ENCODE data around the gene ULK3.

The ULK3 gene

GRCh38 chr15:74851960-74852359 lies 9.0 kb upstream of the ULK3 start:
- H3K27ac ChIP-seq (ENCODE audit: low read depth, low read length) = no peak overlapping the region
- H3K9me3 ChIP-seq (ENCODE audit: control insufficient read depth, insufficient read depth, low read depth, low read length) = no peaks in the 10 kb centered on the region
- H3K36me3 ChIP-seq (ENCODE audit: control insufficient read depth, insufficient read depth, low read length) = peaks cover 67% of the 10 kb centered on the region
- no peaks in the 10 kb centered on the region for H3K4me1 ChIP-seq (ENCODE audit: control insufficient read depth, insufficient read depth, low read length)
- H3K9ac ChIP-seq (ENCODE audit: low read length) = no peak overlapping the region
- no peak overlapping the region for H3K4me3 ChIP-seq (ENCODE audit: low read depth, low read length)
- no peaks in the 10 kb centered on the region for H3K27me3 ChIP-seq (ENCODE audit: control insufficient read depth, insufficient read depth, low read length)

GRCh38 chr15:74850393-74850792 lies 7.4 kb upstream of the ULK3 start:
- H3K9me3 ChIP-seq (ENCODE audit: control insufficient read depth, insufficient read depth, low read depth, low read length) = no peaks in the 10 kb centered on the region
- peaks cover 70% of the 10 kb centered on the region for H3K36me3 ChIP-seq (ENCODE audit: control insufficient read depth, insufficient read depth, low read length)
- no peak overlapping the region for H3K9ac ChIP-seq (ENCODE audit: low read length)
- no peaks in the 10 kb centered on the region for H3K27me3 ChIP-seq (ENCODE audit: control insufficient read depth, insufficient read depth, low read length)
- H3K27ac ChIP-seq (ENCODE audit: low read depth, low read length) = no peak overlapping the region
- H3K4me1 ChIP-seq (ENCODE audit: control insufficient read depth, insufficient read depth, low read length) = no peaks in the 10 kb centered on the region
- H3K4me3 ChIP-seq (ENCODE audit: low read depth, low read length) = no peak overlapping the region

GRCh38 chr15:74847432-74847831 lies 4.5 kb upstream of the ULK3 start:
- Histone ChIP-seq H3K27ac (ENCODE audit: low read depth, low read length) (no peak overlapping the region), H3K27me3 (ENCODE audit: control insufficient read depth, insufficient read depth, low read length) (no peaks in the 10 kb centered on the region), H3K9me3 (ENCODE audit: control insufficient read depth, insufficient read depth, low read depth, low read length) (no peaks in the 10 kb centered on the region), H3K4me1 (ENCODE audit: control insufficient read depth, insufficient read depth, low read length) (peaks cover 11% of the 10 kb centered on the region; the same call in 1 of the 2 replicates), H3K36me3 (ENCODE audit: control insufficient read depth, insufficient read depth, low read length) (peaks cover 62% of the 10 kb centered on the region), H3K9ac (ENCODE audit: low read length) (no peak overlapping the region), H3K4me3 (ENCODE audit: low read depth, low read length) (no peak overlapping the region)

GRCh38 chr15:74845581-74845980 lies 2.6 kb upstream of the ULK3 start:
- H3K27ac ChIP-seq (ENCODE audit: low read depth, low read length) = no peak overlapping the region
- no peaks in the 10 kb centered on the region for H3K9me3 ChIP-seq (ENCODE audit: control insufficient read depth, insufficient read depth, low read depth, low read length)
- peaks cover 44% of the 10 kb centered on the region for H3K36me3 ChIP-seq (ENCODE audit: control insufficient read depth, insufficient read depth, low read length)
- H3K27me3 ChIP-seq (ENCODE audit: control insufficient read depth, insufficient read depth, low read length) = no peaks in the 10 kb centered on the region
- no peak overlapping the region for H3K9ac ChIP-seq (ENCODE audit: low read length)
- H3K4me1 ChIP-seq (ENCODE audit: control insufficient read depth, insufficient read depth, low read length) = peaks cover 17% of the 10 kb centered on the region
- no peak overlapping the region for H3K4me3 ChIP-seq (ENCODE audit: low read depth, low read length)

GRCh38 chr15:74845208-74845568 lies 2.2 kb upstream of the ULK3 start:
- H3K27ac ChIP-seq (ENCODE audit: low read depth, low read length) = no peak overlapping the region
- H3K4me1 ChIP-seq (ENCODE audit: control insufficient read depth, insufficient read depth, low read length) = peaks cover 17% of the 10 kb centered on the region
- H3K9ac ChIP-seq (ENCODE audit: low read length) = no peak overlapping the region
- no peaks in the 10 kb centered on the region for H3K9me3 ChIP-seq (ENCODE audit: control insufficient read depth, insufficient read depth, low read depth, low read length)
- no peaks in the 10 kb centered on the region for H3K27me3 ChIP-seq (ENCODE audit: control insufficient read depth, insufficient read depth, low read length)
- H3K36me3 ChIP-seq (ENCODE audit: control insufficient read depth, insufficient read depth, low read length) = peaks cover 43% of the 10 kb centered on the region
- no peak overlapping the region for H3K4me3 ChIP-seq (ENCODE audit: low read depth, low read length)

GRCh38 chr15:74844319-74845207 lies 1.6 kb upstream of the ULK3 start:
- Histone ChIP-seq H3K27me3 (ENCODE audit: control insufficient read depth, insufficient read depth, low read length) (no peaks in the 10 kb centered on the region), H3K9ac (ENCODE audit: low read length) (no peak overlapping the region), H3K27ac (ENCODE audit: low read depth, low read length) (no peak overlapping the region), H3K4me1 (ENCODE audit: control insufficient read depth, insufficient read depth, low read length) (peaks cover 17% of the 10 kb centered on the region), H3K9me3 (ENCODE audit: control insufficient read depth, insufficient read depth, low read depth, low read length) (no peaks in the 10 kb centered on the region), H3K4me3 (ENCODE audit: low read depth, low read length) (no peak overlapping the region), H3K36me3 (ENCODE audit: control insufficient read depth, insufficient read depth, low read length) (peaks cover 37% of the 10 kb centered on the region)

- peaks cover 17% of the 10 kb centered on the region for H3K4me1 ChIP-seq (ENCODE audit: control insufficient read depth, insufficient read depth, low read length)
- H3K36me3 ChIP-seq (ENCODE audit: control insufficient read depth, insufficient read depth, low read length) = peaks cover 37% of the 10 kb centered on the region
- peak overlapping the region; percentile 86 for H3K4me3 ChIP-seq (ENCODE audit: low read depth, low read length)
- no peaks in the 10 kb centered on the region for H3K27me3 ChIP-seq (ENCODE audit: control insufficient read depth, insufficient read depth, low read length)
- H3K9me3 ChIP-seq (ENCODE audit: control insufficient read depth, insufficient read depth, low read depth, low read length) = no peaks in the 10 kb centered on the region
- H3K9ac ChIP-seq (ENCODE audit: low read length) = peak overlapping the region; percentile 81
- peak overlapping the region; percentile 92; the same call in 1 of the 2 replicates for H3K27ac ChIP-seq (ENCODE audit: low read depth, low read length)
These were observed 939 bp upstream of the ULK3 start for GRCh38 chr15:74843891-74844299.

GRCh38 chr15:74843445-74843828 lies 481 bp upstream of the ULK3 start:
- Histone ChIP-seq H3K27ac (ENCODE audit: low read depth, low read length) (peak overlapping the region; percentile 92), H3K36me3 (ENCODE audit: control insufficient read depth, insufficient read depth, low read length) (peaks cover 36% of the 10 kb centered on the region), H3K4me1 (ENCODE audit: control insufficient read depth, insufficient read depth, low read length) (peaks cover 17% of the 10 kb centered on the region), H3K9me3 (ENCODE audit: control insufficient read depth, insufficient read depth, low read depth, low read length) (no peaks in the 10 kb centered on the region), H3K4me3 (ENCODE audit: low read depth, low read length) (peak overlapping the region; percentile 86), H3K9ac (ENCODE audit: low read length) (peak overlapping the region; percentile 81), H3K27me3 (ENCODE audit: control insufficient read depth, insufficient read depth, low read length) (no peaks in the 10 kb centered on the region)

- Histone ChIP-seq H3K9me3 (ENCODE audit: control insufficient read depth, insufficient read depth, low read depth, low read length) (no peaks in the 10 kb centered on the region), H3K27me3 (ENCODE audit: control insufficient read depth, insufficient read depth, low read length) (no peaks in the 10 kb centered on the region), H3K36me3 (ENCODE audit: control insufficient read depth, insufficient read depth, low read length) (peaks cover 30% of the 10 kb centered on the region), H3K4me3 (ENCODE audit: low read depth, low read length) (peak overlapping the region; percentile 86), H3K27ac (ENCODE audit: low read depth, low read length) (no peak overlapping the region), H3K9ac (ENCODE audit: low read length) (no peak overlapping the region), H3K4me1 (ENCODE audit: control insufficient read depth, insufficient read depth, low read length) (peaks cover 17% of the 10 kb centered on the region)
These were observed 1.0 kb downstream of the ULK3 start for GRCh38 chr15:74841891-74842373.

GRCh38 chr15:74840851-74841775 lies 1.8 kb downstream of the ULK3 start:
- Histone ChIP-seq H3K27ac (ENCODE audit: low read depth, low read length) (no peak overlapping the region), H3K9me3 (ENCODE audit: control insufficient read depth, insufficient read depth, low read depth, low read length) (no peaks in the 10 kb centered on the region), H3K4me1 (ENCODE audit: control insufficient read depth, insufficient read depth, low read length) (peaks cover 17% of the 10 kb centered on the region), H3K9ac (ENCODE audit: low read length) (no peak overlapping the region), H3K4me3 (ENCODE audit: low read depth, low read length) (no peak overlapping the region), H3K36me3 (ENCODE audit: control insufficient read depth, insufficient read depth, low read length) (peaks cover 34% of the 10 kb centered on the region), H3K27me3 (ENCODE audit: control insufficient read depth, insufficient read depth, low read length) (no peaks in the 10 kb centered on the region)

Measured in HUES6 (cell line).